DMS153 treated with DMSO at 0.1 percent for 48 hours (cell line): ENCODE measurements around the gene OPN1LW.
"Not testable (repeated sequence)": the region's sequence is repeated elsewhere in the genome, so short reads cannot be mapped to it uniquely, and the experiment has no call there.

Experiments used
- DNase-seq: peaks from one replicate; lab custom pipeline; 2025; ENCODE audit not compliant: unreplicated experiment; lab: John Stamatoyannopoulos, UW

Gene OPN1LW

GRCh38 chrX:154132366-154132765, 11.7 kb upstream of the OPN1LW start:
- DNase-seq, result no peak

- no peak for DNase-seq
Measured at GRCh38 chrX:154135458-154136229, 8.4 kb upstream of the OPN1LW start.

GRCh38 chrX:154136627-154137161, 7.3 kb upstream of the OPN1LW start:
- DNase-seq, result peak; percentile 63

GRCh38 chrX:154138857-154139256, 5.2 kb upstream of the OPN1LW start:
- no peak for DNase-seq

- no peak for DNase-seq
Measured at GRCh38 chrX:154140206-154140605, 3.8 kb upstream of the OPN1LW start.

- DNase-seq, result no peak
Measured at GRCh38 chrX:154140742-154141141, 3.3 kb upstream of the OPN1LW start.

- no peak for DNase-seq
Measured at GRCh38 chrX:154142386-154142785, 1.7 kb upstream of the OPN1LW start.

- DNase-seq, result no peak
Measured at GRCh38 chrX:154142950-154143745, 895 bp upstream of the OPN1LW start.

- DNase-seq, result not testable (repeated sequence)
Measured at GRCh38 chrX:154151030-154151429, 7.0 kb downstream of the OPN1LW start.

GRCh38 chrX:154156221-154156620, 12.2 kb downstream of the OPN1LW start:
- DNase-seq, result not testable (repeated sequence)

- DNase-seq, result not testable (repeated sequence)
Measured at GRCh38 chrX:154157207-154157606, 13.2 kb downstream of the OPN1LW start.

- DNase-seq, result not testable (repeated sequence)
Measured at GRCh38 chrX:154159345-154159744, 15.3 kb downstream of the OPN1LW start.

GRCh38 chrX:154164902-154165301, 20.9 kb downstream of the OPN1LW start:
- DNase-seq, result not testable (repeated sequence)

GRCh38 chrX:154168384-154168783, 24.3 kb downstream of the OPN1LW start:
- not testable (repeated sequence) for DNase-seq

- not testable (repeated sequence) for DNase-seq
Measured at GRCh38 chrX:154172535-154172943, 28.5 kb downstream of the OPN1LW start.

GRCh38 chrX:154174356-154174755, 30.3 kb downstream of the OPN1LW start:
- not testable (repeated sequence) for DNase-seq

- DNase-seq, result not testable (repeated sequence)
Measured at GRCh38 chrX:154182296-154182695, 38.3 kb downstream of the OPN1LW start, which contains the start of gene OPN1MW. OPN1MW (plus strand) TSS chrX:154182596; CDS start chrX:154182678, 82 bp downstream.

- DNase-seq, result not testable (repeated sequence)
Measured at GRCh38 chrX:154183794-154184193, 39.8 kb downstream of the OPN1LW start.

GRCh38 chrX:154192846-154193245, 48.8 kb downstream of the OPN1LW start:
- DNase-seq, result not testable (repeated sequence)

- not testable (repeated sequence) for DNase-seq
Measured at GRCh38 chrX:154194316-154194715, 50.3 kb downstream of the OPN1LW start.

GRCh38 chrX:154196466-154196865, 52.4 kb downstream of the OPN1LW start:
- DNase-seq, result not testable (repeated sequence)
